ENCODE data around the gene HPN. TPM values are rescaled to one million over a fixed set of nuclear protein-coding genes. Genes with fewer than 3 reads are reported as not detected.

HPN gene
- total and polyA plus RNA-seq, 9 donors = 0.42 to 21.1 (median 2.9) TPM; not detected in 1

DNA sequence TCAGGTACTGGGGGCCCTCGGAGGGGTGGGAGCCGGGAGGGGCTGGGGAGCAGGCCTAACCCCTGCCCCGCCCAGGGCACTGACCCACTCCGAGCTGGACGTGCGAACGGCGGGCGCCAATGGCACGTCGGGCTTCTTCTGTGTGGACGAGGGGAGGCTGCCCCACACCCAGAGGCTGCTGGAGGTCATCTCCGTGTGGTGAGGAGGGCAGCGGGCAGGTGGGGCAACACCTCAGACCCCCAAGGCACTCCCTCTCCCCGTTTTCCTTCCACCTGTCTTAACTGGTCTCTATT lies 18.2 kb downstream of the HPN start:
- no peaks in the 10 kb centered on the region for H3K27me3 ChIP-seq
- H3K27ac ChIP-seq = no peak overlapping the region
- no peak overlapping the region for H3K4me3 ChIP-seq
- DNase-seq = no peak
- H3K4me1 ChIP-seq (ENCODE audit: insufficient read depth) = no peaks in the 10 kb centered on the region
- H3K36me3 ChIP-seq = no peaks in the 10 kb centered on the region
- no peaks in the 10 kb centered on the region for H3K9me3 ChIP-seq
- 81 to 86% (median 84%) methylated on average over 13 to 15 of the region's 15 CpGs for WGBS, 3 donors
- TF ChIP-seq EP300 (IDR thresholded peaks at IDR 0.05) = no peak
- no peak for TF ChIP-seq POLR2A (IDR thresholded peaks at IDR 0.05)
- TF ChIP-seq, protein P1, sequence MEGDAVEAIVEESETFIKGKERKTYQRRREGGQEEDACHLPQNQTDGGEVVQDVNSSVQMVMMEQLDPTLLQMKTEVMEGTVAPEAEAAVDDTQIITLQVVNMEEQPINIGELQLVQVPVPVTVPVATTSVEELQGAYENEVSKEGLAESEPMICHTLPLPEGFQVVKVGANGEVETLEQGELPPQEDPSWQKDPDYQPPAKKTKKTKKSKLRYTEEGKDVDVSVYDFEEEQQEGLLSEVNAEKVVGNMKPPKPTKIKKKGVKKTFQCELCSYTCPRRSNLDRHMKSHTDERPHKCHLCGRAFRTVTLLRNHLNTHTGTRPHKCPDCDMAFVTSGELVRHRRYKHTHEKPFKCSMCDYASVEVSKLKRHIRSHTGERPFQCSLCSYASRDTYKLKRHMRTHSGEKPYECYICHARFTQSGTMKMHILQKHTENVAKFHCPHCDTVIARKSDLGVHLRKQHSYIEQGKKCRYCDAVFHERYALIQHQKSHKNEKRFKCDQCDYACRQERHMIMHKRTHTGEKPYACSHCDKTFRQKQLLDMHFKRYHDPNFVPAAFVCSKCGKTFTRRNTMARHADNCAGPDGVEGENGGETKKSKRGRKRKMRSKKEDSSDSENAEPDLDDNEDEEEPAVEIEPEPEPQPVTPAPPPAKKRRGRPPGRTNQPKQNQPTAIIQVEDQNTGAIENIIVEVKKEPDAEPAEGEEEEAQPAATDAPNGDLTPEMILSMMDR (IDR thresholded peaks at IDR 0.05) = no peak
- intact Hi-C loops (cut with DNase I) = no loop called here

DNA sequence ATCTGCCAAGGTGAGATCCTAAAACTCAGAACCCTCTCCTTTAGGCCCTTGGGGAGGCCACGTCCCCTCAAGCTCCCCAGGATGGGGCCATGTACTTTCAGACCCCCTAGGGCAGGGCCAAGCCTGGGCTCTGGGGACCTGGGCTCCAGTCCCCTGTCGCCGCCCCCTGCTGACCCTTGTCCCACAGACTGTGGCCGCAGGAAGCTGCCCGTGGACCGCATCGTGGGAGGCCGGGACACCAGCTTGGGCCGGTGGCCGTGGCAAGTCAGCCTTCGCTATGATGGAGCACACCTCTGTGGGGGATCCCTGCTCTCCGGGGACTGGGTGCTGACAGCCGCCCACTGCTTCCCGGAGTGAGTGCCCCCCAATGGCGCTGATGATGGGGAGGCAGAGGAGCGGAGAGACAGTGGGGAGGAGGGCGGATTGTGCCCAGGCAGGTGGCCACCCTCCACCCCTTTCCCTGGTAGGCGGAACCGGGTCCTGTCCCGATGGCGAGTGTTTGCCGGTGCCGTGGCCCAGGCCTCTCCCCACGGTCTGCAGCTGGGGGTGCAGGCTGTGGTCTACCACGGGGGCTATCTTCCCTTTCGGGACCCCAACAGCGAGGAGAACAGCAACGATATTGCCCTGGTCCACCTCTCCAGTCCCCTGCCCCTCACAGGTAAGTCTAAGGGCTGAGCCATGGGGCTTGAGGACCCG lies 18.8 kb downstream of the HPN start:
- 86 to 91% (median 86%) methylated on average over 28 to 29 of the region's 29 CpGs for WGBS, 3 donors
- Histone ChIP-seq H3K4me3 (no peak overlapping the region), H3K27me3 (no peaks in the 10 kb centered on the region), H3K9me3 (no peaks in the 10 kb centered on the region), H3K4me1 (ENCODE audit: insufficient read depth) (no peaks in the 10 kb centered on the region), H3K27ac (no peak overlapping the region), H3K36me3 (no peaks in the 10 kb centered on the region)
- no peak for DNase-seq
- intact Hi-C loops (cut with DNase I) = no loop called here
- TF ChIP-seq POLR2A (IDR thresholded peaks at IDR 0.05) = no peak
- TF ChIP-seq, protein P1 (IDR thresholded peaks at IDR 0.05) = no peak
- TF ChIP-seq EP300 (IDR thresholded peaks at IDR 0.05) = no peak

DNA sequence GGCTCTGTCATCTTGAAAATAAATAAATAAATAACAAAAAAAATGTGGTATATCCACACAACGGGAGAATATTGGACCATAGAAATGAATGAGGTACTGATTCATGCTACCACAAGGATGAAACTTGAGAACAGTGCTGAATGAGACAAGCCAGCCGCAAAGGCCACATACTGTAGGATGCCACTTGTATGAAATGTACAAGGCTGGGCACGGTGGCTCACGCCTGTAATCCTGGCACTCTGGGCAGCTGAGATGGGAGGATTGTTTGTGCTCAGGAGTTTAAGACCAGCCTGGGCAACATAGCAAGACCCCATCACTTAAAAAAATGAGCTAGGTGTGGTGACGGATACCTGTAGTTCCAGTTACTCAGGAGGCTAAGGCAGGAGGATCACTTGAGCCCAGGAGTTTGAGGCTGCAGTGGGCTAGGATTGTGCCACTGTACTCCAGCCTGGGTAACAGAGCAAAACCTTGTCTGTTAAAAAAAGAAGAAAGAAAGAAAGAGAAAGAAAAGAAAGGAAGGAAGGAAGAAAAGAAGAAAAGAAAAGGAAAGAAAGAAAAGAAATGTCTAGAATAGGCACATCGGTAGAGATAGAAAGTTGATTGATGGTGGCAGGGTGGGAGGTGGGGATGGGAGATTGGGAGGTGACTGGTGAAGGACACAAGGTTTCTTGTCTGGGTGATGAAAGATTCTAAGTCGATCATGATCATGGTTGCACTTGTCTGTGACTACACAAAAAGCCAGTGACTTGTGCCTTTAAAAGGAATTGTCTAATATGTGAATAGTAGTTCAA lies 20.3 kb downstream of the HPN start:
- Histone ChIP-seq H3K4me3 (no peak overlapping the region), H3K9me3 (no peaks in the 10 kb centered on the region), H3K36me3 (no peaks in the 10 kb centered on the region), H3K27me3 (no peaks in the 10 kb centered on the region), H3K4me1 (ENCODE audit: insufficient read depth) (no peaks in the 10 kb centered on the region), H3K27ac (no peak overlapping the region)
- no peak for DNase-seq
- TF ChIP-seq POLR2A (IDR thresholded peaks at IDR 0.05) = no peak
- TF ChIP-seq, protein P1 (IDR thresholded peaks at IDR 0.05) = no peak
- TF ChIP-seq EP300 (IDR thresholded peaks at IDR 0.05) = no peak
- WGBS, 3 donors = 64 to 75% (median 72%) methylated on average over 7 of the region's 7 CpGs
- intact Hi-C loops (cut with DNase I) = no loop called here

DNA sequence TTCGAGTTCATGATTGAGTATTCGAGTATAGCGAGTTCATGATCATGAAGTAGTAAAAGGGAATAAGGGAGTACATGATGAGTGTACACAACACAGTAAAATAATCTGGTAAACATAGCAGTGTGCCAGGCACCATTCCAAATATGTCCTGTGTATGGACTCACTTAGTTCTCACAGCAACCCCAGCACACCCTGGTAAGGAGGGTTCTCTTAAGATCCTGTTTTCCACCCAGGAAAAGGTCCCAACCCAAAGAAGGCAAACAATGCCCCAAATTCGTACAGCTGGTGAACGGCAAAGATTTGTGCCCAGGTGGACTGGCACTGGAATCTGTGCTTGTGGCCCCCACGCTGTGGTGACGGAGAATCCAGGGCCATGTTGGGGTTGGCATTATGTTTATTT lies 21.4 kb downstream of the HPN start:
- intact Hi-C loops (cut with DNase I) = no loop called here
- Histone ChIP-seq H3K4me3 (no peak overlapping the region), H3K27me3 (no peaks in the 10 kb centered on the region), H3K9me3 (no peaks in the 10 kb centered on the region), H3K27ac (no peak overlapping the region), H3K36me3 (no peaks in the 10 kb centered on the region), H3K4me1 (ENCODE audit: insufficient read depth) (no peaks in the 10 kb centered on the region)
- DNase-seq = no peak
- WGBS, 3 donors = 71 to 80% (median 77%) methylated on average over 7 of the region's 7 CpGs
- TF ChIP-seq EP300 (IDR thresholded peaks at IDR 0.05) (no peak), POLR2A (IDR thresholded peaks at IDR 0.05) (no peak)
- TF ChIP-seq, protein P1 (IDR thresholded peaks at IDR 0.05) = no peak
